Stromal cell of bone marrow (primary cell): ENCODE data around the gene IAH1.
A peak's percentile ranks its signal among the peaks of the same experiment; 100 is the strongest.
"Not testable (repeated sequence)": the region's sequence is repeated elsewhere in the genome, so short reads cannot be mapped to it uniquely, and the experiment has no call there.

ENCODE experiments used
- DNase-seq: peaks from one replicate; pipeline ENCODE4 v3.0.0-alpha.2; 2012; ENCODE audit warnings: low read depth

Gene IAH1

GRCh38 chr2:9473308-9473984 lies 905 bp upstream of the IAH1 start:
- DNase-seq, result no peak

GRCh38 chr2:9473985-9474360 lies 378 bp upstream of the IAH1 start:
- no peak for DNase-seq

GRCh38 chr2:9477914-9478313 lies 3.6 kb downstream of the IAH1 start:
- no peak for DNase-seq

- DNase-seq, result no peak
These were observed 4.2 kb downstream of the IAH1 start for GRCh38 chr2:9478526-9478925.

- no peak for DNase-seq
These were observed 5.8 kb downstream of the IAH1 start for GRCh38 chr2:9480157-9480556.

- no peak for DNase-seq
These were observed 8.8 kb downstream of the IAH1 start for GRCh38 chr2:9483107-9483506.

- no peak for DNase-seq
These were observed 10.2 kb downstream of the IAH1 start for GRCh38 chr2:9484533-9484932.

GRCh38 chr2:9488583-9489547 lies 14.5 kb downstream of the IAH1 start:
- DNase-seq, result no peak

- DNase-seq, result no peak
These were observed 16.4 kb downstream of the IAH1 start for GRCh38 chr2:9490789-9491188.

- no peak for DNase-seq
These were observed 18.6 kb downstream of the IAH1 start for GRCh38 chr2:9492927-9493326.

GRCh38 chr2:9493478-9493877 lies 19.1 kb downstream of the IAH1 start:
- no peak for DNase-seq

GRCh38 chr2:9494081-9494480 lies 19.7 kb downstream of the IAH1 start:
- DNase-seq, result no peak

- DNase-seq, result no peak
These were observed 22.7 kb downstream of the IAH1 start for GRCh38 chr2:9497017-9497416.

GRCh38 chr2:9498210-9498609 lies 23.9 kb downstream of the IAH1 start:
- peak; percentile 31 for DNase-seq

- no peak for DNase-seq
These were observed 34.6 kb downstream of the IAH1 start for GRCh38 chr2:9508931-9509330.

GRCh38 chr2:9513946-9514345 lies 39.6 kb downstream of the IAH1 start:
- DNase-seq, result not testable (repeated sequence)

GRCh38 chr2:9517118-9517782 lies 42.9 kb downstream of the IAH1 start:
- DNase-seq, result no peak

- DNase-seq, result no peak
These were observed 43.8 kb downstream of the IAH1 start for GRCh38 chr2:9518163-9518562.

- no peak for DNase-seq
These were observed 44.4 kb downstream of the IAH1 start for GRCh38 chr2:9518780-9519179.

GRCh38 chr2:9519250-9519649 lies 44.9 kb downstream of the IAH1 start:
- no peak for DNase-seq

- no peak for DNase-seq
These were observed 49.9 kb downstream of the IAH1 start for GRCh38 chr2:9524291-9524690.

GRCh38 chr2:9525266-9525665 lies 50.9 kb downstream of the IAH1 start:
- DNase-seq, result no peak
